SH-SY5Y (cell line): ENCODE data around the gene DGLUCY.

Source experiments
- GATA2 ChIP-seq: IDR thresholded peaks from 2 replicates; pipeline ENCODE4 v1.6.1; 2011; ENCODE audit warnings: mild to moderate bottlenecking, low read depth, low read length
- GATA3 ChIP-seq: IDR thresholded peaks from 2 replicates; pipeline ENCODE4 v1.6.1; 2011; ENCODE audit warnings: low read depth, mild to moderate bottlenecking, low read length, moderate library complexity

The DGLUCY gene

DNA sequence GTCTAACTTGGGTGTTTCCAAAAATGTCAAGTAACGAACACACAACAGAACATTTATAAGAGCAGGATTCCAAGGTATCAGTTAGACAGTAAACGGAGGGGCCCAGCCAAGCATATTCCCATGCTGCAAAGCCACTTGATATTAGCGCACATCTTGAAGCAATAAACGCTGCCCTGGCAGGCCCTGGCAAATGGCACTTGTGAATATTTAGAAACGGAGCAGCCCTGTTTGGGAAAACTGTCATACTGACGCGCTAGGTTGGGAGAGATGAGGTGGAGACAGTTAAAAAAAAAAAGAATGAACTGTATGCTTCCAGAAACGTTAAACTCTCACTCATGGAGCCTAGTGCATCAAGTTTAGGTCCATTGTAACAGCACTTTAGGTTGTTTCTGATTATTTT, 9.3 kb downstream of the DGLUCY start:
- no peak for TF ChIP-seq GATA2
- no peak for TF ChIP-seq GATA3

DNA sequence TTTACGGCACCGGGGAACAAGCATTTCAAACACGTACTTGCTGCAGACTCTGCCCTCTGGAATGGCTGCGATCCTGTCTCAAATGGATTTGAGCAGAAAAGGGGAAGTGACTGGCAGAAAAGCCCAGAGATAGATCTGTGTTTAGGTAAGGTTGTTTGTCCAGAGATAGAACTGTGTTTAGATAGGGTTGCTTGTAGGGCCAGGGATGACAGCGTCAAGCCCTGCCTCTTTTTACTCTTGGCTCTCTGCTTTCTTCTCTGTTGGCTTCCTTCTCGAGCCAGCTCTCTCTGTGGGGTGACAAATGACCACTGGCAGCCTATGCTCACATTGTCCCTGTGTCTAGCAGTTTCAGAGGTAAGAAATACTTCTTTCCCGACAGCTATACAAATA, 11.4 kb downstream of the DGLUCY start:
- no peak for TF ChIP-seq GATA3
- no peak for TF ChIP-seq GATA2

- TF ChIP-seq GATA3 (no peak), GATA2 (no peak)
Observed at GRCh38 chr14:91125801-91126200, 11.9 kb downstream of the DGLUCY start.

GRCh38 chr14:91126761-91127160, 12.9 kb downstream of the DGLUCY start:
- no peak for TF ChIP-seq GATA2
- TF ChIP-seq GATA3: no peak

GRCh38 chr14:91127401-91127801, 13.5 kb downstream of the DGLUCY start:
- TF ChIP-seq GATA3: no peak
- no peak for TF ChIP-seq GATA2

DNA sequence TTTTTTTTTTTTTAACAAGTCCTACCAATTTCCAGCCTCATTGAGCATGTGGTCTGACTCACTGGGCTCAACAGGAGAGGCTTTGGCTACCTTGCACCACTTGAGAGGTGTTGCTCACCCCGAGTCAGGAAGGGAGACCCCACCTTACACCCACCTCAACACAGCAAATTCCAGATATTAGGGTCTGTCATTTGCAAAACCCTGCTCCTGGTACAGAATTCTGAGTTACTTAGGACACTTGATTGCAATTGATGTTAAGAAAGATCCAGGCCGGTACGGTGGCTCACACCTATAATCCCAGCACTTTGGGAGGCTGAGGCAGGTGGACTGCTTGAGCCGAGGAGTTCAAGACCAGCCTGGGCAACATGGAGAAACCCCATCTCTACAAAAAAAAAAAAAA, 14.1 kb downstream of the DGLUCY start:
- TF ChIP-seq GATA2: no peak
- no peak for TF ChIP-seq GATA3

GRCh38 chr14:91128699-91129098, 14.8 kb downstream of the DGLUCY start:
- TF ChIP-seq GATA3: no peak
- TF ChIP-seq GATA2: no peak

DNA sequence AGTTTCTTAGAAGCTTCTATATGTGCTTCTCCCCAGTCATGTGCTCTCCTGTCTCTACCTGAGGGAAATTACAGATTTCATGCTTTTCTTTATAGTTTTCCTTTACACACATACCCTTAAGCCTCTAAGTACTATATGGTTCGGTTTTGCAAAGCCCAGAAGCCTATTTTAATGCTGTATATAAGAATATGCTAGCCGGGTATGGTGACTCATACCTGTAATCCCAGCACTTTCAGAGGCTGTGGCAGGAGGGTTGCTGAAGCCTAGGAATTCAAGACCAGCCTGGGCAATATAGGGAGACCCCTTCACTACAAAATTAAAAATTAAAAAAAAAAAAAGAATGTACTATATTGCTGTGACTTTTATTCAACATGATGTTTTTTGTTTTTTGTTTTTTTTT, 15.4 kb downstream of the DGLUCY start:
- TF ChIP-seq GATA2 (no peak), GATA3 (no peak)

DNA sequence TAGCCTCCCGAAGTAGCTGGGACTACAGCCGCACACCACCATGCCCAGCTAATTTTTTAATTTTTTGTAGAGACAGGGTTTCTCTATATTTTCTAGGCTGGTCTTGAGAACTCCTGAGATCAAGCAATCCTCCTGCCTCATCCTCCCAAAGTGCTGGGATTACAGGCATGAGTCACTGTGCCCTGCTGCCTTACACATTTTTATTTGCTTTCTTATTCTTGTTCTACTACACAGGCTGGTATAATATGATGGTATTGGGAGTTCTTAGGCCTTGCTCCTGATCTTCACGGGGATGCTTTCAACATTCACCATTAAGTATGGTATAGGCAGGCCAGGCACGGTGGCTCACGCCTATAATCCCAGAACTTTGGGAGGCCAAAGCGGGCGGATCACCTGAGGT, 21.2 kb downstream of the DGLUCY start:
- TF ChIP-seq GATA3 (no peak), GATA2 (no peak)

GRCh38 chr14:91138511-91139359, 24.9 kb downstream of the DGLUCY start:
- TF ChIP-seq GATA3 (no peak), GATA2 (peak; percentile 34; the same call in 1 of the 2 replicates)

GRCh38 chr14:91139776-91140175, 25.9 kb downstream of the DGLUCY start:
- no peak for TF ChIP-seq GATA3
- no peak for TF ChIP-seq GATA2

GRCh38 chr14:91140672-91141071, 26.8 kb downstream of the DGLUCY start:
- TF ChIP-seq GATA3 (no peak), GATA2 (no peak)

GRCh38 chr14:91142214-91142668, 28.4 kb downstream of the DGLUCY start:
- no peak for TF ChIP-seq GATA2
- TF ChIP-seq GATA3: no peak

- TF ChIP-seq GATA2 (no peak), GATA3 (no peak)
Observed at GRCh38 chr14:91143862-91144261, 30.0 kb downstream of the DGLUCY start.

DNA sequence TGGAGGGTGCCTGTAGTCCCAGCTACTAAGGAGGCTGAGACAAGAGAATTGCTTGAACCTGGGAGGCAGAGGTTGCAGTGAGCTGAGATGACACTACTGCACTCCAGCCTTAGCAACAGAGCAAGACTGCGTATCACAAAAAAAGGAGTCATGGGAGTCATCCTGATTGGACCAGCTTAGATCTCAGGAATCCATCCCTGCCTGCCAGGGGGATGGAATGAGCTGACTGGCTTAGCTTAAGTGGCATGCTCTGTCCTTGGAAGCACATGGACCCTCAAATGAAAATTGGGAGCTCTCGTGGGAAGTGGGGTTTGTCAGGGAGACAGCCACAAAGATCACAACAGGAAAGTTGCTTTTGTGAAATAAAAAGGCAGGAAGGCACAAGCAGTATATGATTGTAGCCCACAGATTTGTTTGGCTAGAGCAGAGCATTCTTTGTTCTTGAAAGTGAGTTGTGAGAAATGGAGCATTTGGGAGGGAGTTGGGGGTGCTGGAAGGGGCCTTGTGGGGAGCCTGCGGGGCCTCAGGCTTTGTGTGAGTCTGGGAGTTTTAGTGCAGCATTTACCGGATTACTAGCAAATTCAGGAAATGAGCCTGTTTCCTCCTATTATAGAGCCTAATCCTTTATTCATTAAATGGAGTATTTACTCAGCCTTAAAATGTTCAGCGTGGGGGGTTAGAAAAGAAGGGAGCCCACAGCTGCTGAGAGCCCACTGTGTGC, 30.7 kb downstream of the DGLUCY start:
- TF ChIP-seq GATA3: no peak
- TF ChIP-seq GATA2: no peak
